Fibroblast of skin of scalp (primary cell): ENCODE results near the gene MFSD6L. TPM values are rescaled to one million over a fixed set of nuclear protein-coding genes. Genes with fewer than 3 reads are reported as not detected.

Experiments
- DNase-seq: peaks from one replicate; pipeline ENCODE4 v3.0.0-alpha.2; 2013
- polyA plus RNA-seq, 2 experiments: library from polyadenylated mRNA; unstranded; fragments of 120-200 nt; gene quantifications; one replicate each; pipeline ENCODE4 v1.2.1, GENCODE V29; 2013; ENCODE audit not compliant: insufficient read length in 2 of 2

MFSD6L gene, protein sequence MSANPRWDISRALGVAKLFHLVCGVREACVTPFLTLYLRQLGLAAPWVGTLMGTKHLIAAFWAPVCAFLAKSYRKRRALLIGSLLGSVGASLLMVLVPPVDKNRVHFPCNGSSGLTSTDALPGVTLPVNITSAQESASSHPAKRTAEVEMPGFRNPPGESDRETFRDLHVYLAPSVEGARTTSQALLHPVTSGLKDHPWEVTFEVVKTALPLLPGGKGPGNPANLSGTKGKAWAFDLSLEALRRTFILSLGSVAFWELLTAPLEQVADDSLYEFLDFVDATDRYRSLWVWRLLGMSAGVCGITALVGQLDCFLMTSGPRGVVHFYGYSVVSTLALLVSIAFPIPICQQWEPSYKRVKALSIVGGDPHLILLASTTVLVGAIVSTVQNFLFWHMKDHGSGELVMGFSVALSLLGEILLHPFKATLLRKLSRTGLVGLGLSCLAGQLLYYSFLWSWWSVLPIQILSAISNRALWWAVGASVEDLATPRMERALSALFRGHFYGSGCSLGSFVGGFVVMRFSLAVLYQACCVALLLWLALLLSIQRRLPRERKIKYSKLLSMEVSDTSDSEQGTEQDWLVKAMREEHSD
- polyA plus RNA-seq (2013, experiment 1 of 2; ENCODE audit: insufficient read length) = not detected
- polyA plus RNA-seq (2013, experiment 2 of 2; ENCODE audit: insufficient read length) = not detected

DNA sequence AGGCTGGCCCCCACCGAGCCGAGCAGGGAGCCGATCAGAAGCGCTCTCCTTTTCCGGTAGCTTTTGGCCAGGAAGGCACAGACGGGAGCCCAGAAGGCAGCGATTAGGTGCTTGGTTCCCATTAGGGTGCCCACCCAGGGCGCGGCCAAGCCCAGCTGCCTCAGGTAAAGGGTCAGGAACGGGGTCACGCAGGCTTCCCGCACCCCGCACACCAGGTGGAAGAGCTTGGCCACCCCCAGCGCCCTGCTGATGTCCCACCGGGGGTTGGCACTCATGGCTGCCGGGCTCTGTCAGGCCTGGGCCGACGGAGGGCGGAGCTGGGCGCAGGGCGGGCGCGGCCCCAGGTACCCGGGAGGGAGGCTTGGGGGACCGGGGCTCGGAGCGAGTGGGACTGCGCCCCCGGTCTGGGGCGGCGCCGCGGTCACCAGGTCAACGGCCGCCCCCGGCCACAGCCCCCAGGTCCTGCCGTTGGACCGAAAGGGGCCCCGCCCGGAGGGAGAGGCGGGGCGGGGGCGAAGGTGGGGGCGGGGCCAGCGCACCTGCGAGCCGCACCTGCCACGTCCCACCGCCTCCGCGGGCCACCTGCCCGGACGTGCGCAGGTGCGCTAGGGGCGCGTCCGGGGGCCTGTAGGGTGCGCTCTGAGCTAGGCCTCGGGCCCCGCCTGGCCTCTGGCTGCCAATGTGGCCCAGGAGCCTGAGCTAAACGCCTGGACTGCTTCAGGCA is at the start of gene MFSD6L:
TSS of gene MFSD6L (minus strand) at position 520 of the 724 bp plus-strand sequence. CDS start at position 275, 245 bp downstream.
- DNase-seq = no peak

DNA sequence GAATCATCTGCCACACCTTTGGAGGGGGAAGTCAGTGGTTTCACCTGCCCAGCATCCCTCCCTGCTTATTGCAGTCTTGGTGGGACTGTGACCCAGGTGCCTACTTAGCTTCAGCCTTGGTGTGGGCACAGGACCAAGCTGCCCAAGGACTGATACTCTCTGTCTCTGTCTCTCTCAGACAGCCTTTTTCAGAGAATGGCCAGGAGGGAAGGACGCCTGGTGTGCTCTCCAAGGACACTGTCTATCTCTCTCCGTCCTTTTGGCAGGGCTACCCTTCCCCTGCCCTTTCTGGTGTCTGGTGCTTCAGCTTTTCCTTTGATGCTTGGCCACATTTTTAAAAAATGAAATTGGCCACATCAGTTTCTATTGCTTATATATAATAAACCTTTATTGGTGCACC is 48.7 kb upstream of the MFSD6L start:
- no peak for DNase-seq

DNA sequence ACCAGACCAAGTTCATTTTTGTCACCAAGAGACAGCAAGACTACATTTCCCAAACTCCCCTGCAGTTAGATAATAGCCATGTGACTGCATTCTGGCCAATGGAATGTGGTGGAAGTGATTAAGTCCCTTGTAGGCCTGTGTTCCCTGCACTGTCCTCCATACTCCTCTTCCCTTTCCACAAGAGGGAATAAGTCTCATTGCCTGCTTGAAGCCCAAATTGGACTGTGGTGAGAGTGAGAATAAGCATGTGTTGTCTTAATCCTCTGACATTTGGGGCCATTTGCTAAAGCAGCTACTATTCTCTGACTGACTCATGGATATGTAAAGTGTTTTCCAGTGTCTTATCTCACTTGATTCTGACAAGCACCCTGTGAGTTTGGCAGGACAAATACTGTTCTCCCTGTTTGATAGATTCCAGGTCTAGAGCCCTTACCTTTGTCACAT is 47.6 kb upstream of the MFSD6L start:
- DNase-seq = peak; percentile 53

DNA sequence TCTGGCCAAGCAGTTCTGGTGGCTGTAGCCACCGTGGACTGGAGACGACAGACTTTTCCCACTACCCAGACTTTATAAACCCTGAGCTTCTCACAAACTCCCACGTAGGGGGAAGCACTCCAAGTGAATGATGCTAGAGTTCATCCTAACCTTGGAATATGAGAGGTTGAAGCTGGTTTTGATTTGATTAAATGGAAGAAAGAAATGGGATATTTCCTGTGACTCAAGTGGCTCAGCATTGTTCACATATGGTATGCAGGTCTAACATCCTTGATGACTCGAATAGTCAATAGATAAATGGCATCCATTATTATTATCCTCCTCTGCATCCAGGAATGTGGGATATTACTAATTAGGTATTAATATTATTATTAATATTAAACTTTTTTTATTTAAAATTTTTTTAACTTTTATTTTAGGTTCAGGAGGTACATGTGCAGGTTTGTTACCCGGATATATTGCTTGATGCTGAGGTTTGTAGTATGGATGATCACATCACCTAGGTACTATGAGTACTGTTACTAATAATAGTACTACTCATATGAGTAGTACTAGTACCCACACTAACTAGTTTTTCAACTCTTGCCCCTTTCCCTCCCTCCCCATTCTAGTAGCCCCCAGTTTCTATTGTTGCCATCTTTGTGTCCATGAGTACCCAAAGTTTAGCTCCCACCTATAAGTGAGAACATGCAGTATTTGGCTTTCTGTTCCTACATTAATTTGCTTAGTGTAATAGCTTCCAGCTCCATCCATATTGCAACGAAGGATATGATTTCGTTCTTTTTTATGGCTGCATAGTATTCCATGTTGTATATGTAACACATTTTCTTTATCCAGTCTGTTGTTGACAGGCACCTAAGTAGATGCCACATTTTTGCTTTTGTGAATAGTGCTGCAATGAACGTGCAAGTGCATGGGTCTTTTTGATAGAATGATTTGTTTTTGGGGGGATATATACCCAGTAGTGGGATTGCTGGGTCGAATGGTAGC is 45.4 kb upstream of the MFSD6L start:
- no peak for DNase-seq

DNA sequence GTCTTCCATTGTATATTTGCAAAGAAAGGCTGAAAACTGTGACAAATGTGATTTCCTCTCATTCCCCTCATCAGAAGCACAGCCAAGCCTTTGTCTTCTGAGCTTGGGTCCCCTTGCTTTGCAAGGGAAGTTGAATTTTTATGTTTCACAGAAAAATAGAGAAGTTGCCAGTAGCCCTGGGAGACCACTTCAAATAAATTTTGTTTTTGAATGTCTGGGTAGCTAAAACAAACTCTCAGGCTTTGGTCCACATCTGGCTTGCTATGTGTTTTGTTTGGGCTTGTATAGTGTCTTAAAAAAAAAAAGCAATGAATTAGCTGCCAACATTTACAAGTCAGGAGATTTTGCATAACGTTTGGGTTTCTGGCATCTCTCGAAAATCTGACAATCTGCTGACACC is 44.2 kb upstream of the MFSD6L start:
- DNase-seq = no peak

DNA sequence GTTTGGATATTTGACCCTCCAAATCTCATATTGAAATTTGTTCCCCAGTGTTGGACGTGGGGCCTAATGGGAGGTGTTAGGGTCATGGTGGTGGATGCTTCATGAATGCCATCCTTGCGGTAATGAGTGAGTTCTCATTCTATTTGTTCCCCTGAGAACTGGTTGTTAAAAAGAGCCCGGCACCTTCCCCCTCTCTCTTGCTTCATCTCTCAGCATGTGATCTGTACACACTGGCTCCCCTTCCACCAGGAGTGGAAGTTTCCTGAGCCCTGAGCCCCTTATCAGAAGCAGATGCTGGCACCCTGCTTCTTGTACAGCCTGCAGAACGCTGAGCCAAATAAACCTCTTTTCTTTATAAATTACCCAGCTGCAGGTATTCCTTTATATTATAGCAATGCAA is 42.7 kb upstream of the MFSD6L start:
- no peak for DNase-seq

DNA sequence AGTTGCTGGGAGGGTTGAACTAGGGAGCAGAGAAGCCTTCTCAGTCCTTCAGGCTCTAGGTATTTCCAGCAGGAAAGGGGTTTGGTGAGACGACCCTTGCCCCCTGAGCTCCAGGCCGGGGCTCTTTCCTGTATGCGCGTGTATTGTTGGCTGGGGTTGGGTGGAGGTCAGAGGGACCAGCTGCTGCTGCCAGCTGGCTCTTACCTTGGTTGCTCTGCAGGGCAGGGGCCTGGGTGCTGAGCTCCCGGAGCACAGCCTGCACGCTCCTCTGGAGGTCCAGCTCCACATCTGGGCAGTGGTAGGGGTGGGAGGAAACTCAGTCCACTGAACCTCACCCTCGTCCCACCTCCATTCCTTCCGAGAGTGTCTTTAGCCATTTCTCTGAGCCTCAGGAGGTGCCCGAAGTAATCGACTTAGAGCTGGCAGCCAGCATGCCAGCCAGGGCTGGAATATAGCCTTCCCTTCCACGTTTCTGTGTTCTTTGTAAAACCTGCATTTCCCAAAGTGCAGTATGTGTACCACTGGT is 40.3 kb upstream of the MFSD6L start:
- no peak for DNase-seq

DNA sequence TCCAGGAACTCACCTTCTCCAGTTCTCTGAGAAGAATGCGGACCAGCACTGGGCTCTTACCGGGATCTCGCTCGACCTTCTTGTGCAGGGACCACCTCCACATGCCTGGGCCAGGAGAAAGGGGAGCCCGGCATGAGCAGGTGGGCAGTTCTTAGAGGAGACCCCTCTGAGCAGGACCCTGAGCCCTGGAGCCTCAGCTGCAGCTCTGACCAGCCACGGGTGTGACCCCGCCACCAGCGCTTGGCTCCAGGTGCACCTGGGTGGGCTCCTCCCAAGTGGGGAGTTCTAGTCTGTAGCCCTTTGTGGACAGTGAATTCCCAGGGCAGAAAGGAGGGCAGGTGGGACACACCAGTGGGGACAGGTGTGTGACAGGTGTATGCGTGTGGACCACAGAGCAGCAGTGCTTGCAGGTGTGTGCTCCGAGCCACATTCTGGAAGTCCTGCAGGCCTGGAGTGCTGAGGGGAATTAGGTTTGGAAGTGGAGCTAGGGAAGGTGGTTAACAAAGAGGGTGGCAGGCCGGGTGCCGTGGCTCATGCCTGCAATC is 39.5 kb upstream of the MFSD6L start:
- no peak for DNase-seq

DNA sequence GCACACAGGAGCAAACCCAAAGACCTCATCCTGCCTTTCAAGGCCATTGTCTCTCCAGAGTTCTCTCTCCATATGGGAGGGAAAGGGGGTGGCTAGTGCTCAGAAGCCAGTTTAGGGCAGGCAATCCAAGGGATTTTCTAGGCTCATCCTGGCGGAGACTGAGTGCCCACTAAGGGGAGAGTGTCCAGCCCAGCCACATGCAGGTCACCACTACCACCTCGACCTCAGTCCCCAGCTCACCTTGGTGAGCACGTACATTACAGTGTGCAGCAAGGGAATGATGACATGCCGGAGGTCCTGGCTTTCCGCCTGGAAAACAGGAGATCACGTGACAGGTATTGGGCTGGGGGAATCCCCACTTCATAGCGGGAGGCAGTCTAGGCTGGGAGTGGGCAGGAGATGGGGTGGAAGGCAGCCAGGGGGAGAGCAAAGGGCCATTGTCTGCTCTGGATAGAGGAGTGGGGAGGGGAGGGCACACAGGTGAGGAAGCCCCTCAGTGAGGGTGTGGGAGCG is 38.5 kb upstream of the MFSD6L start:
- DNase-seq = no peak

DNA sequence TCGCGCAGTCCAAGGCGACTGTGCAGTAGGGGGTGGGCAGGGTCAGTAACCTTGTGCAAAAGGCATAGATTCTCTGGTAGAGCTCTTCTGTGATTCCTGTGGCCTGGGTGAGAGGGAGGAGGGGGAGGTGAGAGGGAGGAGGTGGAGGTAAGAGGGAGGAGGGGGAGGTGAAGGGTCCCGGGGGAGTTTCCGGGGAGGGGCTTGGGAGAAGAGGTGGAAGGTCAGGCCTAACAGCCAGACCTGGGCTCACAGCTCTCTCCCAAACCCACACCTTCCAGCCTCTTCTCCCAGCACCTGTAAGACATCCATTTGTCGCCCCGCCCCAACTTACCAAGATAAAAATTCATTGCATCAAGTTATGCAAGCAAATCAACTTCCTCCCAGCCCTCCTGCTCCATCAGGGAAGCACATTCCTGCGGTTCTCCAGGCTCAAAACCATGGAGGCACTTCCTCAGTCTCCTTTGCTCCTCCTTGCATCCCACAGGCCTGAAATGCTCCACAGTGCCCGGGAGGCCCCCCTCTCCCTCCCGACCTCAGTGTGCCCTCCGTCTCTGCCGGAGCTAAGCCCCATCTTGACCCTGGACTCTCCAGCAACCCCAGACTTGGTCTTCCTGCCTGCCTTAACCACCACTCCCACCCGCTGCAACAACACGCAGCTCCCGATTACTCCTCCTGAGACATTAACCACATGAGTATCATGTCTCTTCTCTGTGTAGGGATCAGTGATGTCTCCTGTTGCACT is 37.8 kb upstream of the MFSD6L start:
- peak; percentile 24 for DNase-seq

DNA sequence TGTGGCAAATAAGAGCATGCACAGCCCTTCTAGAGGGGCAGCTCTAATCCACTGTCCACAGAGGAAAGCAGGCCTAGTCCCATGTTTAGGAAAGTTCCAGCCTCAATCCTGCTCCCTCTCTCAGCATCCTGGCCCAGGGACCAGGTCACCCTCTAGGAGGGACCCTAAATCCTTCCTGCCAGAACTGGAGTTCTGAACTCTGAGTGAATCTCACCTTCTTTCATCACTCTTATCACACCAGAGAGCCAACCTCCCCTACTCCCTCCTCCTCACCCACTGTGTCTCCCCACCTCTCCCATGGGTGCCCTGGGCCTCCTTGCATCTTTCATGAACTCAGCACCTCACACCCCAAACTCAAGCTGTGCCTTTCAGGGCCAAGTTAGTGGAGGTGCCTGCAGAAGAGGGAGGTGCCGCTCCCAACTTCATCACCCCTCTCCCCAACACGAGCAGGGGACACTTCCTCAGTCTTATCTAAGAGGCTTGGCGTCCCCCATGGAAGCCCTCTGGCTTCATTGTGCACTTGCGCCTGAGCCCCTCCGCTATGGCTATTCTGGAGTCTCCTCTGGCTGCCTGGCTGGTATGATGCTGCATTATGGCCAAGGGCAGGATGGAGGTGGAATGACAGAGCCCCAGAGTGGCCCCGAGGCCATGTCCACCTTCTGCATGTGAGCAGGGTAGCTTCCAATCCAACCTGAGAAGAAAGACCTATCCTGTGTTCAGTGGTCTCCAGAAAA is 36.6 kb upstream of the MFSD6L start:
- no peak for DNase-seq

DNA sequence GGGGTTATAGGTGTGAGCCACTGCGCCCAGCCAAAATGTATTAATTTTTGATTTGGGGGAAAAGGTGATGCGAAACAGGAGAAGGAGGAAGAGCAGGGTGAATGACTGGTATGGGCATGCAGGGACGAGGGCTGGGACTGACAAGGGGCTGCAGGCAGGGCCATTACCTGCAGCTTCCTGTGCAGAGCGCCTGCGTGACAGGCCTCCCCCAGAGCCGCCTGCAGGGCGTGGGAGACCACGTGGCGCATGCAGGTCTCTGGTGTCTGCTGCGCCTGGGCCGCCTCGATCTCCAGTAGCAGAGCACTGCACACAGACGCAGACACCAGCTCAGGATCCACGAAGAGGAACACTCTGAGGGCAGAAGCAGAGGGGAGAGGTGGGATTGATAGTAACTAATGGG is 35.9 kb upstream of the MFSD6L start:
- DNase-seq = no peak

DNA sequence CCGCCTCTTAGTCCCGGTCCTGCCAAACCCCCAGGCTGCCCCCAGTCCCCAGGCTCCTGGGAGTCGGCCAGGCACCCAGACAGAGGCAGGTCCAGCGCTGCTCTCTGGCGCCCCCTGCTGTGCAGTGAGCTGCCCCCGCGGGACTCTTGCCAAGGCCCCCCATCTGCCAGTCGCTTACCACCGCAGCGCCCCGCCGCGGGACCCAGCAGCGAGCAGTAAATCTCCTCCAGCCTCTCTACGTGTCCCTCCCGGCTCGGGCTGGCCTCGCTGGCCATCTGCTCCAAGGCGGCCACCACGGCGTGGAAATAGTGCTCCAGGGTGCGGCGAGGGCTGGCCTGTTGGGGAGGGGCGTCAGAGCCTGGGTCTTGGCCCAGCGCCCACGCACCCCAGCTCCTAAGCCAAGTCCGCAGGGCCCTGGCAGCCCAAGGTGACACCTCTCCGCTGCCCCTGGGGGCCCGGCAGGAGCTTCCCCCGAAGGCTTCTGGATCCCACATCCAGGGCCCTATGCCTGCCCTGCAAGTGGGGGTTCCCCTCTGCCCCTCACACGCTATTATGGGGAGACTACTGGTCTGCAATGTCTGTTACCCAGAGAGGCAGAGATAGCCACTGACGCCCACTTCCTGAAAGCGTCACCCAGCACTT is 33.7 kb upstream of the MFSD6L start:
- no peak for DNase-seq

DNA sequence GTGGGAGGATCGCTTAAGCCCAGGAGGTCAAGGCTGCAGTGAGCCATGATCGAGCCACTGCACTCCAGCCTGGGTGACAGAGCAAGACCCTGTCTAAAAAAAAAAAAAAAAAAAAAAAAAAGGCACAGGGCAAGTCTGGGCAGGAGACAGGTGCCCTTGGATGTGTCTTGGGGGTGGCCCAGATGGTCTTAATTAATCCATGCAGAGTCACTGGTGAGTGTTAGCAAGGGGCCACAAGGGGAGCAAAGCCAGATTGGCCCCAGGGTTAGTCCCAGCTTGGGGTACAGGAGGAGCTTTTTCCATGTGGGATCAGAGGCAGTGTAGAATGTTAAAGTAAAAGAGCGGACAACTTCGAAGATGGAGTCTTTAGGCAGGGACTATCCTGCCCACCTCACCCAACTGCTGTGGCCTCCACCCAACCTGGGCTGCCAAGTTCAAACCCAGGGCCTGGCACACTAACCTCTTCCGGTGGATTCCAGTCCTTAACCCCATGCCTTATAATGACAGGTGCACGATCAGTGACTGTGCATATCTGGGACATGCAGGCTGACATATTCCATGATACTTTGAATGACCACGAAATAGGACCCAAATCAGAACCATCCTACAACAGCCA is 32.2 kb upstream of the MFSD6L start:
- no peak for DNase-seq

DNA sequence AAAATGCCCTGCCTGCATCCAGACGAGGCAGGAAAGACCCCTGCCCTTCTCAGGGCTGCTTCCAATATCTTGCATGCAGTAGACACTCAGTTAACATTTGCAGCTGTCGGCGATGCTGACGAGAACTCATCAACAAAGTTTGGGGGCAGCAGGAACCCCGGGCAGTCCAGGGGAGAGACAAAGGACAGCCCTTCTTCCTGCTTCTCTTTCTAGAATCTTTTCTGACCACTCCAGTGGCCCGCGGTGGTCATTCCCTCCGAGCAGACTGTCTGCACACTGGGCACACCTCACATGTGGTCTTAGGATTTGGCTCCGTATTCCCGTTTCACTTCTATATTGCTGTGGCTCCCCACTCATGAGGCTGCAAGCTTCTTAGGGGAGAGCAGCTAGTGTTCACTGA is 31.0 kb upstream of the MFSD6L start:
- DNase-seq = no peak

DNA sequence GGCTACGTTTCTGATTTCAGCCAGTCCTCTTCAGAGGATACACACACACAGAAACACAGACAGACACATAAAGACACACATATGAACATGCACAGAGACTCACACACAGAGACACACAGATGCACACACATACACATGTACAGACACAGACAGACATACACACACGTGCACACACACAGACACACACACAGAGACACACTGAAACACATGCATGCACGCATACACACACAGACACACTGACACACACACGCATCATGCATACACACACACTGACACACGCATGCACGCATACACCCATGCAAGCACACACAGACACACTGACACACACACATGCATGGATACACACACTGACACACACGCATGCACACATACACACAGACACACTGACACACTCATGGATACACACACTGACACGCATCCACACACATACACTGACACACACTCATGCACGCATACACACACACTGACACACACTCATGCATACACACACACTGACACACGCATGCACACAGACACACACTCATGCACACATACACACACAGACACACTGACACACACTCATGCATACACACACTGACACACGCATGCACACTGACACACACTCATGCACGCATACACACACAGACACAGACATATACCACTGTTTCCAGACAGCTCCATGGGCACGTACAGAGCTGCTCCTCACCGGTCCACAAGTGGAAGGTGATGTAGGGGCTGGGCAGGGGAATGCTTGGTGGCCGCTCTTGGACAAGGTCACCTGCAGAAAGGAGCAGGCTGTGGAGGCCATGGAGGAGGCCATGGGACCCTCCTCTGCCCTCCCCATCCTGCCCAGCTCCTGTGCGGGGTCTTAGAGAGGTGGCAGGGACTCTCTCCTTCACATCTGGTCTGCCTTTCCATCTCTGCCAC is 30.1 kb upstream of the MFSD6L start:
- DNase-seq = no peak

DNA sequence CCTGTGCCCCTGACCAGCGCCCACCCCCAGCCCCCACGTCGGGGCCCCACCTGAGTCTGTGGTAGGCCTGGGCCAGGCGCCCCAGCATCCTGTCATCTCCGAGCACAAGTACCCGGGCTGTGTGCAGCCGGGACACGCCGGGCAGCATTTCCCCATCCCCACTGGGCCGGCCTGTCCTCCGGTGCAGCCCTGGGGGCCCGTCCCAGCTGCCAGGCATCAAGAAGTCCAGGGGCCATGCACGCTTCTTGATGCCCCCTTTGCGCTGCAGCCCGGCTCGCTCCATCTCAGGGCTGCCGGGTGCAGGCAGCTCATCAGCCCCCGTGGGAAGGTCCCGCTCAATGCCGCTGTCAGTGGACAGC is 29.3 kb upstream of the MFSD6L start:
- no peak for DNase-seq
